Neural cell (in vitro differentiated cells): Measurements from ENCODE around the gene TSPAN15. TPM values are rescaled to one million over a fixed set of nuclear protein-coding genes. Genes with fewer than 3 reads are reported as not detected.

Source experiments
- H2AFZ ChIP-seq: fragments of 200-600, 300-800 bp; sonication (generic), shearing (Covaris generic); 2 replicates; pipeline ENCODE4 v1.6.0; 2014; ENCODE audit warnings: low read depth, mild to moderate bottlenecking, antibody characterized with exemption, low read length, moderate library complexity
- H3F3A ChIP-seq: fragments of 200-600 bp; shearing (Covaris generic); 2 replicates; pipeline ENCODE4 v1.6.1; 2016; ENCODE audit warnings: mild to moderate bottlenecking, moderate library complexity, mixed read lengths, antibody characterized with exemption, low read length; ENCODE audit not compliant: insufficient read depth, poor library complexity, severe bottlenecking
- H3K27ac ChIP-seq: fragments of 200-600, 300-800 bp; sonication (generic), shearing (Covaris generic); 2 replicates; pipeline ENCODE4 v1.5.1; 2014; ENCODE audit warnings: mild to moderate bottlenecking, low read length, moderate library complexity
- H3K27me3 ChIP-seq: fragments of 300-800, 200-600 bp; sonication (generic), shearing (Covaris generic); 2 replicates; pipeline ENCODE4 v1.6.0; 2014; ENCODE audit warnings: mild to moderate bottlenecking, low read depth, low read length, moderate library complexity; ENCODE audit not compliant: insufficient read depth
- H3K36me3 ChIP-seq: fragments of 300-800, 200-600 bp; sonication (generic), shearing (Covaris generic); 2 replicates; pipeline ENCODE4 v1.5.1; 2014; ENCODE audit warnings: mild to moderate bottlenecking, antibody characterized with exemption, low read length, moderate library complexity; ENCODE audit not compliant: insufficient read depth
- H3K4me2 ChIP-seq: fragments of 300-800, 200-600 bp; sonication (generic), shearing (Covaris generic); 2 replicates; pipeline ENCODE4 v1.6.0; 2014; ENCODE audit warnings: mild to moderate bottlenecking, low read length
- H3K4me3 ChIP-seq: fragments of 300-800, 200-600 bp; sonication (generic), shearing (Covaris generic); 2 replicates; pipeline ENCODE4 v1.5.1; 2014; ENCODE audit warnings: mild to moderate bottlenecking, low read length, moderate library complexity
- H3K79me2 ChIP-seq: fragments of 200-600 bp; shearing (Covaris generic); replicated peaks from 2 replicates; pipeline ENCODE4 v1.6.0; 2014; ENCODE audit warnings: mild to moderate bottlenecking, low read length, moderate library complexity; ENCODE audit not compliant: insufficient read depth
- H3K9ac ChIP-seq: fragments of 300-800, 200-600 bp; sonication (generic), shearing (Covaris generic); 2 replicates; pipeline ENCODE4 v1.6.1; 2016; ENCODE audit warnings: mild to moderate bottlenecking, low read length, mixed read lengths
- H3K9me2 ChIP-seq: fragments of 200-600 bp; shearing (Covaris generic); 2 replicates; pipeline ENCODE4 v1.6.1; 2016; ENCODE audit warnings: mild to moderate bottlenecking, low read length, mixed read lengths; ENCODE audit not compliant: insufficient read depth
- H3K9me3 ChIP-seq: fragments of 200-600, 300-800 bp; sonication (generic), shearing (Covaris generic); 2 replicates; pipeline ENCODE4 v1.6.1; 2016; ENCODE audit warnings: mild to moderate bottlenecking, mixed run types, low read length, moderate library complexity, mixed read lengths
- H4K20me1 ChIP-seq: fragments of 200-600 bp; shearing (Covaris generic); 2 replicates; pipeline ENCODE4 v1.6.1; 2016; ENCODE audit warnings: mild to moderate bottlenecking, mixed run types; ENCODE audit not compliant: insufficient read depth
- CTCF ChIP-seq: fragments of 450-650 bp; IDR thresholded peaks from 2 replicates; pipeline ENCODE4 v1.5.1; 2014; ENCODE audit warnings: antibody characterized with exemption, mild to moderate bottlenecking, moderate library complexity; ENCODE audit not compliant: poor library complexity, severe bottlenecking
- EP300 ChIP-seq: fragments of 450-650 bp; conservative IDR thresholded peaks from 2 replicates; pipeline ENCODE4 v1.6.1; 2014; ENCODE audit warnings: antibody characterized with exemption, mild to moderate bottlenecking, moderate library complexity; ENCODE audit not compliant: poor library complexity, severe bottlenecking
- EZH2 ChIP-seq: fragments of 200-600, 300-800 bp; shearing (Covaris generic), sonication (generic); IDR thresholded peaks from 2 replicates; pipeline ENCODE4 v1.6.1; 2014; ENCODE audit warnings: antibody characterized with exemption, low read length, borderline replicate concordance, mild to moderate bottlenecking; ENCODE audit not compliant: insufficient read depth, poor library complexity, severe bottlenecking
- MXI1 ChIP-seq: fragments of 450-650 bp; conservative IDR thresholded peaks from 2 replicates; pipeline ENCODE4 v1.6.1; 2014; ENCODE audit warnings: antibody characterized with exemption, mild to moderate bottlenecking; ENCODE audit not compliant: poor library complexity, severe bottlenecking
- POLR2AphosphoS5 ChIP-seq: IDR thresholded peaks from 2 replicates; pipeline ENCODE4 v1.6.1; 2012
- RAD21 ChIP-seq: fragments of 450-650 bp; conservative IDR thresholded peaks from 2 replicates; pipeline ENCODE4 v1.6.1; 2014; ENCODE audit warnings: antibody characterized with exemption, mild to moderate bottlenecking, moderate library complexity
- SMC3 ChIP-seq: fragments of 450-650 bp; conservative IDR thresholded peaks from 2 replicates; pipeline ENCODE4 v1.6.1; 2014; ENCODE audit warnings: antibody characterized with exemption, mild to moderate bottlenecking, moderate library complexity; ENCODE audit not compliant: poor library complexity
- TAF1 ChIP-seq: IDR thresholded peaks from 2 replicates; pipeline ENCODE4 v1.6.1; 2012; ENCODE audit warnings: low read depth
- polyA plus RNA-seq: library from polyadenylated mRNA; depleted of rRNA; stranded (reverse); fragments of >200 nt; gene quantifications from 2 replicates; pipeline ENCODE4 v1.2.3, GENCODE V29; 2014
- TF ChIP-seq, protein P1 (sequence below): IDR thresholded peaks from 2 replicates; pipeline ENCODE4 v1.6.1; 2012; ENCODE audit warnings: borderline replicate concordance

The TSPAN15 gene
- polyA plus RNA-seq, 1 donor from 2014 or later = 1.2 TPM

DNA sequence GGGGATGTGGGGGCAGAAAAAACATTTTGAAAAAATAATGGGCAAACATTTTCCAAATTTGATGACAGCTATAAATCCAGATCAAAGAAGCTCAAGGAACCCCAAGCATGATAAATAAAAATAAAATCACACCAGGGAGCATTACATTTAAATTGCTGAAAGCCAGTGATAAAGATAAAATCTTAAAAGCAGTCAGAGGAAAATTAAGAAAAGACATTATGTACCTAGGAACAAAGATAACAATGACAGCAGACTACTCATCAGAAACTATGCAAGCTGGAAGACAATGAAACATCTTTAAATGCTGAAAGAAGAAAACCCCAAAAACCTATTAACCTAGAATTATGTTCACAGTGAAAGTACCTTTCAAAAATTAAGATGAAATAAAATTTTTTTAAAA is 98.7 kb downstream of the TSPAN15 start:
- no peak for TF ChIP-seq TAF1
- no peak for TF ChIP-seq EZH2
- TF ChIP-seq CTCF = no peak
- no peak overlapping the region for H3K4me3 ChIP-seq
- H3K27ac ChIP-seq = no peak overlapping the region
- H3K27me3 ChIP-seq = peaks cover 2% of the 10 kb centered on the region
- no peak overlapping the region for H2AFZ ChIP-seq
- no peaks in the 10 kb centered on the region for H3K9me2 ChIP-seq
- no peaks in the 10 kb centered on the region for H4K20me1 ChIP-seq
- H3K9ac ChIP-seq = no peak overlapping the region
- peaks cover 20% of the 10 kb centered on the region for H3K9me3 ChIP-seq
- H3K36me3 ChIP-seq = no peaks in the 10 kb centered on the region
- H3F3A ChIP-seq = no peaks in the 10 kb centered on the region
- no peak overlapping the region for H3K4me2 ChIP-seq
- no peaks in the 10 kb centered on the region for H3K79me2 ChIP-seq

- H3K9me3 ChIP-seq = peaks cover 20% of the 10 kb centered on the region
- H3K79me2 ChIP-seq = no peaks in the 10 kb centered on the region
- H3K27me3 ChIP-seq = no peaks in the 10 kb centered on the region
- H3K4me3 ChIP-seq = no peak overlapping the region
- no peaks in the 10 kb centered on the region for H3F3A ChIP-seq
- H3K9me2 ChIP-seq = no peaks in the 10 kb centered on the region
- no peak overlapping the region for H2AFZ ChIP-seq
- H3K36me3 ChIP-seq = no peaks in the 10 kb centered on the region
- no peak for TF ChIP-seq POLR2AphosphoS5
- TF ChIP-seq RAD21 = no peak
- no peak for TF ChIP-seq EP300
- TF ChIP-seq CTCF = no peak
- TF ChIP-seq EZH2 = no peak
- TF ChIP-seq SMC3 = no peak
- no peak for TF ChIP-seq TAF1
- TF ChIP-seq, protein P1, sequence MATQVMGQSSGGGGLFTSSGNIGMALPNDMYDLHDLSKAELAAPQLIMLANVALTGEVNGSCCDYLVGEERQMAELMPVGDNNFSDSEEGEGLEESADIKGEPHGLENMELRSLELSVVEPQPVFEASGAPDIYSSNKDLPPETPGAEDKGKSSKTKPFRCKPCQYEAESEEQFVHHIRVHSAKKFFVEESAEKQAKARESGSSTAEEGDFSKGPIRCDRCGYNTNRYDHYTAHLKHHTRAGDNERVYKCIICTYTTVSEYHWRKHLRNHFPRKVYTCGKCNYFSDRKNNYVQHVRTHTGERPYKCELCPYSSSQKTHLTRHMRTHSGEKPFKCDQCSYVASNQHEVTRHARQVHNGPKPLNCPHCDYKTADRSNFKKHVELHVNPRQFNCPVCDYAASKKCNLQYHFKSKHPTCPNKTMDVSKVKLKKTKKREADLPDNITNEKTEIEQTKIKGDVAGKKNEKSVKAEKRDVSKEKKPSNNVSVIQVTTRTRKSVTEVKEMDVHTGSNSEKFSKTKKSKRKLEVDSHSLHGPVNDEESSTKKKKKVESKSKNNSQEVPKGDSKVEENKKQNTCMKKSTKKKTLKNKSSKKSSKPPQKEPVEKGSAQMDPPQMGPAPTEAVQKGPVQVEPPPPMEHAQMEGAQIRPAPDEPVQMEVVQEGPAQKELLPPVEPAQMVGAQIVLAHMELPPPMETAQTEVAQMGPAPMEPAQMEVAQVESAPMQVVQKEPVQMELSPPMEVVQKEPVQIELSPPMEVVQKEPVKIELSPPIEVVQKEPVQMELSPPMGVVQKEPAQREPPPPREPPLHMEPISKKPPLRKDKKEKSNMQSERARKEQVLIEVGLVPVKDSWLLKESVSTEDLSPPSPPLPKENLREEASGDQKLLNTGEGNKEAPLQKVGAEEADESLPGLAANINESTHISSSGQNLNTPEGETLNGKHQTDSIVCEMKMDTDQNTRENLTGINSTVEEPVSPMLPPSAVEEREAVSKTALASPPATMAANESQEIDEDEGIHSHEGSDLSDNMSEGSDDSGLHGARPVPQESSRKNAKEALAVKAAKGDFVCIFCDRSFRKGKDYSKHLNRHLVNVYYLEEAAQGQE = no peak
- no peak for TF ChIP-seq MXI1
- no peak overlapping the region for H3K4me2 ChIP-seq
- H3K9ac ChIP-seq = no peak overlapping the region
- no peaks in the 10 kb centered on the region for H4K20me1 ChIP-seq
- no peak overlapping the region for H3K27ac ChIP-seq
Measured at GRCh38 chr10:69552268-69552667, 101.0 kb downstream of the TSPAN15 start.
